Stimulated activated CD4-positive, alpha-beta T cell treated with anti-CD3 and anti-CD28 coated beads, Interleukin-4, amount 100 ng/mL, for 48 hours (primary cell): ENCODE results near the gene NT5DC4.

ENCODE experiments used
- DNase-seq, 2 donors: peaks; one replicate each; pipeline ENCODE4 v3.0.0-alpha.2; 2020; ENCODE audit warnings: low read depth in 2 of 2

NT5DC4 gene

GRCh38 chr2:112754564-112754963 is 33.7 kb downstream of the NT5DC4 start:
- no peak for DNase-seq

- no peak for DNase-seq
Measured at GRCh38 chr2:112755444-112755843, 34.6 kb downstream of the NT5DC4 start.

- no peak for DNase-seq
Measured at GRCh38 chr2:112756207-112756606, 35.4 kb downstream of the NT5DC4 start.

GRCh38 chr2:112757265-112757664 is 36.4 kb downstream of the NT5DC4 start:
- DNase-seq, result no peak

- DNase-seq, result no peak
Measured at GRCh38 chr2:112758711-112759110, 37.9 kb downstream of the NT5DC4 start.

- no peak for DNase-seq
Measured at GRCh38 chr2:112760149-112760548, 39.3 kb downstream of the NT5DC4 start.

GRCh38 chr2:112762276-112762675 is 41.5 kb downstream of the NT5DC4 start:
- no peak for DNase-seq

GRCh38 chr2:112764071-112765044 is 43.5 kb downstream of the NT5DC4 start, which contains the start of gene CKAP2L:
CKAP2L (minus strand) TSS chr2:112764609; CDS start chr2:112764598, 11 bp downstream.
- DNase-seq, result peak; percentile 91 to 96

GRCh38 chr2:112765251-112765650 is 44.4 kb downstream of the NT5DC4 start:
- no peak for DNase-seq

GRCh38 chr2:112767693-112768330 is 47.0 kb downstream of the NT5DC4 start:
- DNase-seq, result no peak

GRCh38 chr2:112768432-112768831 is 47.6 kb downstream of the NT5DC4 start:
- DNase-seq, result no peak

- no peak for DNase-seq
Measured at GRCh38 chr2:112772322-112772721, 51.5 kb downstream of the NT5DC4 start.

- no peak for DNase-seq
Measured at GRCh38 chr2:112772911-112773475, 52.2 kb downstream of the NT5DC4 start.

- DNase-seq, result no peak
Measured at GRCh38 chr2:112773556-112773955, 52.7 kb downstream of the NT5DC4 start.

GRCh38 chr2:112774536-112775285 is 53.9 kb downstream of the NT5DC4 start:
- DNase-seq, result no peak

- DNase-seq, result no peak
Measured at GRCh38 chr2:112776113-112776512, 55.3 kb downstream of the NT5DC4 start.

GRCh38 chr2:112777036-112777435 is 56.2 kb downstream of the NT5DC4 start:
- DNase-seq, result no peak

GRCh38 chr2:112779598-112779997 is 58.8 kb downstream of the NT5DC4 start:
- DNase-seq, result no peak

- DNase-seq, result no peak
Measured at GRCh38 chr2:112782234-112782799, 61.5 kb downstream of the NT5DC4 start.

GRCh38 chr2:112783187-112783714 is 62.4 kb downstream of the NT5DC4 start:
- DNase-seq, result no peak
